Osteoblast (primary cell): Measurements from ENCODE around the gene HMGXB3. TPM values are rescaled to one million over a fixed set of nuclear protein-coding genes. Genes with fewer than 3 reads are reported as not detected.
A peak's percentile ranks its signal among the peaks of the same experiment; 100 is the strongest.

Source experiments
- DNase-seq: peaks from one replicate; pipeline ENCODE4 v3.0.0; 2011; ENCODE audit warnings: low spot score, mixed read lengths; ENCODE audit not compliant: insufficient read length; ENCODE audit errors: missing footprints
- H2AFZ ChIP-seq: 2 replicates; pipeline ENCODE4 v1.6.0; 2011; ENCODE audit warnings: mild to moderate bottlenecking, low read length
- H3K27ac ChIP-seq: 2 replicates; pipeline ENCODE4 v1.5.1; 2011; ENCODE audit warnings: mild to moderate bottlenecking, low read depth, low read length, moderate library complexity
- H3K27me3 ChIP-seq: 2 replicates; pipeline ENCODE4 v1.6.0; 2012; ENCODE audit warnings: mild to moderate bottlenecking, control low read depth, inconsistent platforms, low read length, moderate library complexity; ENCODE audit not compliant: insufficient read depth
- H3K36me3 ChIP-seq: 2 replicates; pipeline ENCODE4 v1.5.1; 2011; ENCODE audit warnings: mild to moderate bottlenecking, low read length, control low read depth, moderate library complexity; ENCODE audit not compliant: insufficient read depth
- H3K4me1 ChIP-seq: 2 replicates; pipeline ENCODE4 v1.5.1; 2011; ENCODE audit warnings: mild to moderate bottlenecking, low read length, control low read depth, moderate library complexity; ENCODE audit not compliant: insufficient read depth
- H3K4me2 ChIP-seq: 2 replicates; pipeline ENCODE4 v1.6.0; 2011; ENCODE audit warnings: mild to moderate bottlenecking, low read length; ENCODE audit not compliant: insufficient read depth
- H3K4me3 ChIP-seq: fragments of 200-600 bp; sonication (generic); 3 replicates; pipeline ENCODE4 v1.5.1; 2012; ENCODE audit warnings: mild to moderate bottlenecking, low read length, inconsistent platforms; ENCODE audit not compliant: insufficient read depth
- H3K79me2 ChIP-seq: 2 replicates; pipeline ENCODE4 v1.6.0; 2012; ENCODE audit warnings: mild to moderate bottlenecking, low read length, control low read depth, inconsistent platforms; ENCODE audit not compliant: insufficient read depth
- H3K9me3 ChIP-seq: 2 replicates; pipeline ENCODE4 v1.5.1; 2011; ENCODE audit warnings: low read depth, low read length, control low read depth
- H4K20me1 ChIP-seq: 2 replicates; pipeline ENCODE4 v1.6.0; 2012; ENCODE audit warnings: mild to moderate bottlenecking, low read length, control low read depth; ENCODE audit not compliant: insufficient read depth
- total RNA-seq: library from RNA; depleted of rRNA; stranded (reverse); fragments of >200 nt; gene quantifications from 2 replicates; pipeline ENCODE4 v1.2.3, GENCODE V29; 2012
- TF ChIP-seq, protein P1 (sequence below): IDR thresholded peaks from 2 replicates; pipeline ENCODE4 v1.5.1; 2011; ENCODE audit warnings: mild to moderate bottlenecking, low read depth, low read length, moderate library complexity; ENCODE audit errors: extremely low read depth

The HMGXB3 gene
- total RNA-seq, 1 donor: 54.3 TPM

DNA sequence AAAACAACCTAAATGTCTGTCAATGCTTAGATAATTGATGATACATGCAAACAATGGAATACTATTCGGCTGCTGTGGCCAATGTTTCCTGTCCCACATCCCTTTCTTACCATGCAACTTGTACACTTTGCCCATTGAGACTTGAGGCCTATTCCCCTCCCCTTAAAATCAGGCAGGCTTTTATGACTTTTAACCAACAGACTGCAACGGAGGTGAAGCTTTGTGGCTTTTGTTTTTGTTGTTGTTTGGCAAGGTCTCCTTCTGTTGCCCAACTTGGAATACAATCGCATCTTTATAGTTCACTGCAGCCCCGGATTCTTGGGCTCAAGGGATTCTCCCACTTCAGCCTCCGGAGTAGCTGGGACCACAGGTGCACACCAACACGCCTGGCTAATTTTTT is 45.7 kb upstream of the HMGXB3 start:
- Histone ChIP-seq H3K79me2 (no peaks in the 10 kb centered on the region), H3K36me3 (no peaks in the 10 kb centered on the region), H3K4me1 (peaks cover 5% of the 10 kb centered on the region), H3K4me3 (no peak overlapping the region), H3K4me2 (no peak overlapping the region), H3K9me3 (no peaks in the 10 kb centered on the region), H3K27me3 (no peaks in the 10 kb centered on the region), H4K20me1 (no peaks in the 10 kb centered on the region), H3K27ac (no peak overlapping the region), H2AFZ (no peak overlapping the region)
- no peak for DNase-seq
- TF ChIP-seq, protein P1, sequence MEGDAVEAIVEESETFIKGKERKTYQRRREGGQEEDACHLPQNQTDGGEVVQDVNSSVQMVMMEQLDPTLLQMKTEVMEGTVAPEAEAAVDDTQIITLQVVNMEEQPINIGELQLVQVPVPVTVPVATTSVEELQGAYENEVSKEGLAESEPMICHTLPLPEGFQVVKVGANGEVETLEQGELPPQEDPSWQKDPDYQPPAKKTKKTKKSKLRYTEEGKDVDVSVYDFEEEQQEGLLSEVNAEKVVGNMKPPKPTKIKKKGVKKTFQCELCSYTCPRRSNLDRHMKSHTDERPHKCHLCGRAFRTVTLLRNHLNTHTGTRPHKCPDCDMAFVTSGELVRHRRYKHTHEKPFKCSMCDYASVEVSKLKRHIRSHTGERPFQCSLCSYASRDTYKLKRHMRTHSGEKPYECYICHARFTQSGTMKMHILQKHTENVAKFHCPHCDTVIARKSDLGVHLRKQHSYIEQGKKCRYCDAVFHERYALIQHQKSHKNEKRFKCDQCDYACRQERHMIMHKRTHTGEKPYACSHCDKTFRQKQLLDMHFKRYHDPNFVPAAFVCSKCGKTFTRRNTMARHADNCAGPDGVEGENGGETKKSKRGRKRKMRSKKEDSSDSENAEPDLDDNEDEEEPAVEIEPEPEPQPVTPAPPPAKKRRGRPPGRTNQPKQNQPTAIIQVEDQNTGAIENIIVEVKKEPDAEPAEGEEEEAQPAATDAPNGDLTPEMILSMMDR: no peak

DNA sequence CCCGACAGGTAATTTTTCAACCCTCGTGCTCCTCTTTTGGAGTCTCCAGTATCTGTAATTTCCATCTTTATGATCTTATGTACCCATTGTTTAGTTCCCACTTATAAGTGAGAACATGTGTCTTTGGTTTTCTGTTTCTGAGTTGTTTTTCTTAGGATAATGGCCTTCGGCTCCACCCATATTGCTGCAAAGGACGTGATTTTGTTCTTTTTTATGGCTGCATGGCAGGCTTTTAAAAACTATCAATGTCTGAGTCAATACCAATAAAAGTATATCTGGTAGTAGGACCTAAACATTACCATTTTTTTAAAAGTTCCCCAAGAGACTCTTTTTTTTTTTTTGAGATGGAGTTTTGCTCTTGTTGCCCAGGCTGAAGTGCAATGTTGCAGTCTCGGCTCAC is 43.9 kb upstream of the HMGXB3 start:
- peaks cover 6% of the 10 kb centered on the region for H3K79me2 ChIP-seq
- H3K36me3 ChIP-seq: no peaks in the 10 kb centered on the region
- no peak overlapping the region for H3K4me2 ChIP-seq
- no peak overlapping the region for H2AFZ ChIP-seq
- H4K20me1 ChIP-seq: no peaks in the 10 kb centered on the region
- DNase-seq: no peak
- no peak overlapping the region for H3K27ac ChIP-seq
- H3K4me1 ChIP-seq: peaks cover 14% of the 10 kb centered on the region
- TF ChIP-seq, protein P1: no peak
- no peaks in the 10 kb centered on the region for H3K27me3 ChIP-seq
- H3K4me3 ChIP-seq: no peak overlapping the region
- H3K9me3 ChIP-seq: no peaks in the 10 kb centered on the region

DNA sequence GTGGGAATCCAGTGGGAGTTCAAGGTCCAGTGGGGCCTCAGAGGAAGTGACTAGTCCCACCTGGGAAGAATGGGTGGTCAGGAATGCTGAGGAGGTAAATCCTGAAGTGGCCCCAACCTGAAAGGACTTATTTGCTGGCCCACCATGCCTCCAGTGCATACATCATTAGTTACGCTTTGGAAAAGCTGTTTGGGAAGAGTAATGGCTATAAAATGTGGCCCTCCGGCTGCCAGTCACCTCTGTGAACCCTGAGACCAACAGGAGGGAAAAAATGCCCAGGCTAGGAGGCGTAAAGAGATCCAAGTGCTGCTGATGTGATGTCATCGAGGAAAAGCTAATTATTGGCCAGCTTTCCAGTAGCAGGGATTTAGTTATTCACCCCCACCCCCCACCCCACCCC is 42.7 kb upstream of the HMGXB3 start:
- Histone ChIP-seq H3K27me3 (no peaks in the 10 kb centered on the region), H4K20me1 (no peaks in the 10 kb centered on the region)

DNA sequence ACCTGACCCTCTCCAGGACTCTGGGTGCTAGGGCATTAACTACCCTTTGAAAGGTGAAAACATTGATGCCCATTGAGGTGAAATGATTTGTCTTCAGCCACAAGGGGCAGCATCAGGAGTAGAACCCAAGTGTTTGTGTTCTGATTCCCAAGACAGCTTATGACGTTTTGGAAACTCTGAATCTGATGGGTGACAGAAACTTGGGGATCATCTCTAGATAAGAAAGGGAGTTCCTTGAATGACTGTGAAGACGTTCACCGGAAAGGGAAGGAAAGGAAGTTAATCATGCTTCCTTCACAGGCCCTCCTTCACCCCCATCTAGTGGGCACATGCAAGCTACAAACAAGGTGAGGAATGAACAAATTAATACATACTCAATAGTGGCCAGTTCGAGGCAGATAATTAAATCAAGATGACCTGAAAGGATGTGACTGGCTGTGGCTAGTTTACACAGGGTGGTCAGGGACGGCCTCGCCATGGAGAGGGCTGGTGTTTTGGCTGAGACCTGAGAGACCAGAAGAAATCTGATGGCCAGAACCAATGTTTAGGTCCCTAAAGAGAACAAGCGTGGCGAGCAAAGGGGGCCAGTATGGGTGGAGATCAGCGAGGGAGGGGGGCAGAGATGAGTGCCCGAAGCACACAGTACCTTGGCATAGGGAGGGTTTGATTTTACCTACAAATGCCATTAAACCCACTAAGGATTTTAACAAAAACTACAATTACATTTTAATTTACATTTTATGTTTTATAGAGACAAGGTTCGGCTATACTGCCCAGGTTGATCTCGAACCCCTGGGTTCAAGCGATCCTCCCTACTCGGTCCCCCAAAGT is 40.9 kb upstream of the HMGXB3 start:
- H3K4me1 ChIP-seq: peaks cover 14% of the 10 kb centered on the region

More for the DNA sequence above, 42.7 kb upstream of the HMGXB3 start:
- DNase-seq: no peak
- TF ChIP-seq, protein P1: no peak
- Histone ChIP-seq H3K4me2 (no peak overlapping the region), H3K36me3 (no peaks in the 10 kb centered on the region), H3K79me2 (peaks cover 8% of the 10 kb centered on the region), H3K9me3 (no peaks in the 10 kb centered on the region), H3K4me1 (peaks cover 14% of the 10 kb centered on the region), H2AFZ (no peak overlapping the region), H3K4me3 (no peak overlapping the region), H3K27ac (no peak overlapping the region)

More for the DNA sequence above, 40.9 kb upstream of the HMGXB3 start:
- TF ChIP-seq, protein P1: peak; percentile 74
- no peaks in the 10 kb centered on the region for H3K9me3 ChIP-seq
- peaks cover 12% of the 10 kb centered on the region for H3K79me2 ChIP-seq
- peak overlapping the region; percentile 64 for H2AFZ ChIP-seq
- H3K4me2 ChIP-seq: peak overlapping the region; percentile 92
- H3K36me3 ChIP-seq: no peaks in the 10 kb centered on the region
- peak overlapping the region; percentile 90 for H3K27ac ChIP-seq
- H3K4me3 ChIP-seq: peak overlapping the region; percentile 87
- DNase-seq: peak; percentile 77
- no peaks in the 10 kb centered on the region for H3K27me3 ChIP-seq
- H4K20me1 ChIP-seq: no peaks in the 10 kb centered on the region
